Osteoblast (primary cell): ENCODE results near the gene USP40. TPM values are rescaled to one million over a fixed set of nuclear protein-coding genes. Genes with fewer than 3 reads are reported as not detected.

Experiments used
- DNase-seq: peaks from one replicate; pipeline ENCODE4 v3.0.0; 2011; ENCODE audit warnings: low spot score, mixed read lengths; ENCODE audit not compliant: insufficient read length; ENCODE audit errors: missing footprints
- H2AFZ ChIP-seq: 2 replicates; pipeline ENCODE4 v1.6.0; 2011; ENCODE audit warnings: mild to moderate bottlenecking, low read length
- H3K27ac ChIP-seq: 2 replicates; pipeline ENCODE4 v1.5.1; 2011; ENCODE audit warnings: mild to moderate bottlenecking, low read depth, low read length, moderate library complexity
- H3K27me3 ChIP-seq: 2 replicates; pipeline ENCODE4 v1.6.0; 2012; ENCODE audit warnings: mild to moderate bottlenecking, control low read depth, inconsistent platforms, low read length, moderate library complexity; ENCODE audit not compliant: insufficient read depth
- H3K36me3 ChIP-seq: 2 replicates; pipeline ENCODE4 v1.5.1; 2011; ENCODE audit warnings: mild to moderate bottlenecking, low read length, control low read depth, moderate library complexity; ENCODE audit not compliant: insufficient read depth
- H3K4me1 ChIP-seq: 2 replicates; pipeline ENCODE4 v1.5.1; 2011; ENCODE audit warnings: mild to moderate bottlenecking, low read length, control low read depth, moderate library complexity; ENCODE audit not compliant: insufficient read depth
- H3K4me2 ChIP-seq: 2 replicates; pipeline ENCODE4 v1.6.0; 2011; ENCODE audit warnings: mild to moderate bottlenecking, low read length; ENCODE audit not compliant: insufficient read depth
- H3K4me3 ChIP-seq: fragments of 200-600 bp; sonication (generic); 3 replicates; pipeline ENCODE4 v1.5.1; 2012; ENCODE audit warnings: mild to moderate bottlenecking, low read length, inconsistent platforms; ENCODE audit not compliant: insufficient read depth
- H3K79me2 ChIP-seq: 2 replicates; pipeline ENCODE4 v1.6.0; 2012; ENCODE audit warnings: mild to moderate bottlenecking, low read length, control low read depth, inconsistent platforms; ENCODE audit not compliant: insufficient read depth
- H3K9me3 ChIP-seq: 2 replicates; pipeline ENCODE4 v1.5.1; 2011; ENCODE audit warnings: low read depth, low read length, control low read depth
- H4K20me1 ChIP-seq: 2 replicates; pipeline ENCODE4 v1.6.0; 2012; ENCODE audit warnings: mild to moderate bottlenecking, low read length, control low read depth; ENCODE audit not compliant: insufficient read depth
- CTCF ChIP-seq: IDR thresholded peaks from 2 replicates; pipeline ENCODE4 v1.5.1; 2011; ENCODE audit warnings: mild to moderate bottlenecking, low read depth, low read length, moderate library complexity; ENCODE audit errors: extremely low read depth
- total RNA-seq: library from RNA; depleted of rRNA; stranded (reverse); fragments of >200 nt; gene quantifications from 2 replicates; pipeline ENCODE4 v1.2.3, GENCODE V29; 2012

USP40 gene
- total RNA-seq, 1 donor, result 34.0 TPM

GRCh38 chr2:233476651-233477547 lies 89.7 kb downstream of the USP40 start:
- no peak for TF ChIP-seq CTCF
- Histone ChIP-seq H3K36me3 (peaks cover 33% of the 10 kb centered on the region), H4K20me1 (peaks cover 2% of the 10 kb centered on the region), H3K79me2 (no peaks in the 10 kb centered on the region), H3K27me3 (no peaks in the 10 kb centered on the region), H3K4me2 (no peak overlapping the region), H3K4me1 (no peaks in the 10 kb centered on the region), H2AFZ (no peak overlapping the region), H3K9me3 (no peaks in the 10 kb centered on the region), H3K27ac (no peak overlapping the region), H3K4me3 (no peak overlapping the region)
- peak; percentile 73 for DNase-seq

- Histone ChIP-seq H3K79me2 (no peaks in the 10 kb centered on the region), H3K4me1 (no peaks in the 10 kb centered on the region), H3K9me3 (no peaks in the 10 kb centered on the region), H4K20me1 (peaks cover 2% of the 10 kb centered on the region), H3K4me3 (no peak overlapping the region), H3K27ac (no peak overlapping the region), H2AFZ (no peak overlapping the region), H3K4me2 (no peak overlapping the region), H3K36me3 (peaks cover 25% of the 10 kb centered on the region), H3K27me3 (no peaks in the 10 kb centered on the region)
- peak; percentile 3 for DNase-seq
- TF ChIP-seq CTCF, result no peak
Observed at GRCh38 chr2:233476063-233476410, 90.5 kb downstream of the USP40 start.

GRCh38 chr2:233474308-233475160 lies 92.0 kb downstream of the USP40 start:
- Histone ChIP-seq H3K27me3 (no peaks in the 10 kb centered on the region), H3K9me3 (no peaks in the 10 kb centered on the region), H3K4me2 (no peak overlapping the region), H3K27ac (no peak overlapping the region), H3K36me3 (peaks cover 22% of the 10 kb centered on the region), H4K20me1 (peaks cover 2% of the 10 kb centered on the region), H2AFZ (no peak overlapping the region), H3K4me1 (no peaks in the 10 kb centered on the region), H3K79me2 (no peaks in the 10 kb centered on the region), H3K4me3 (no peak overlapping the region)
- DNase-seq, result peak; percentile 75
- TF ChIP-seq CTCF, result no peak

- H3K79me2 ChIP-seq, result no peaks in the 10 kb centered on the region
- H4K20me1 ChIP-seq, result peaks cover 2% of the 10 kb centered on the region
- TF ChIP-seq CTCF, result no peak
- H3K4me3 ChIP-seq, result no peak overlapping the region
- no peak overlapping the region for H3K27ac ChIP-seq
- DNase-seq, result no peak
- H3K36me3 ChIP-seq, result peaks cover 20% of the 10 kb centered on the region
- H2AFZ ChIP-seq, result no peak overlapping the region
- no peaks in the 10 kb centered on the region for H3K4me1 ChIP-seq
- H3K27me3 ChIP-seq, result no peaks in the 10 kb centered on the region
- no peak overlapping the region for H3K4me2 ChIP-seq
- H3K9me3 ChIP-seq, result no peaks in the 10 kb centered on the region
Observed at GRCh38 chr2:233473878-233474277, 92.7 kb downstream of the USP40 start.
